ENCODE data around the gene ST3GAL3. TPM values are rescaled to one million over a fixed set of nuclear protein-coding genes. Genes with fewer than 3 reads are reported as not detected.

The ST3GAL3 gene
- total and polyA plus RNA-seq, 4 donors, result 20.2 to 32.0 (median 27.0) TPM

- Histone ChIP-seq H3K4me1 (ENCODE audit: control insufficient read depth in 1 of 2, insufficient read depth in 2 of 2, low read length in 2 of 2) (no peaks in the 10 kb centered on the region), H3K27ac (ENCODE audit: low read depth in 1 of 2, low read length in 2 of 2) (no peak overlapping the region), H3K27me3 (ENCODE audit: control insufficient read depth in 1 of 2, insufficient read depth in 2 of 2, low read length in 1 of 2) (no peaks in the 10 kb centered on the region), H3K4me3 (ENCODE audit: low read length in 2 of 2) (no peak overlapping the region), H3K9me3 (ENCODE audit: control insufficient read depth, low read length) (no peaks in the 10 kb centered on the region), H3K36me3 (ENCODE audit: control insufficient read depth in 1 of 2, insufficient read depth in 2 of 2, low read length in 1 of 2) (peaks cover 0 to 10% of the 10 kb centered on the region in 2 donors)
- DNase-seq (no peak), ATAC-seq (ENCODE audit: low FRiP score) (no peak)
- intact Hi-C loops (cut with DNase I), result no loop called here
- WGBS, 2 donors, result 81 to 83% methylated on average over 3 of the region's 3 CpGs
Measured at GRCh38 chr1:43953361-43953760, 246.0 kb downstream of the ST3GAL3 start.

GRCh38 chr1:43954036-43954435 is 246.7 kb downstream of the ST3GAL3 start:
- Histone ChIP-seq H3K9me3 (ENCODE audit: control insufficient read depth, low read length) (no peaks in the 10 kb centered on the region), H3K36me3 (ENCODE audit: control insufficient read depth in 1 of 2, insufficient read depth in 2 of 2, low read length in 1 of 2) (peaks cover 0 to 13% of the 10 kb centered on the region in 2 donors), H3K27ac (ENCODE audit: low read depth in 1 of 2, low read length in 2 of 2) (no peak overlapping the region), H3K4me1 (ENCODE audit: control insufficient read depth in 1 of 2, insufficient read depth in 2 of 2, low read length in 2 of 2) (no peaks in the 10 kb centered on the region), H3K4me3 (ENCODE audit: low read length in 2 of 2) (no peak overlapping the region), H3K27me3 (ENCODE audit: control insufficient read depth in 1 of 2, insufficient read depth in 2 of 2, low read length in 1 of 2) (no peaks in the 10 kb centered on the region)
- DNase-seq (no peak), ATAC-seq (ENCODE audit: low FRiP score) (no peak)
- WGBS, 2 donors, result 95% methylated on average over 5 of the region's 5 CpGs
- intact Hi-C loops (cut with DNase I), result no loop called here

GRCh38 chr1:43956234-43956633 is 248.9 kb downstream of the ST3GAL3 start:
- DNase-seq (no peak), ATAC-seq (ENCODE audit: low FRiP score) (no peak)
- WGBS, 2 donors, result 94 to 95% methylated on average over 8 of the region's 8 CpGs
- Histone ChIP-seq H3K4me3 (ENCODE audit: low read length in 2 of 2) (no peak overlapping the region), H3K9me3 (ENCODE audit: control insufficient read depth, low read length) (no peaks in the 10 kb centered on the region), H3K27ac (ENCODE audit: low read depth in 1 of 2, low read length in 2 of 2) (no peak overlapping the region), H3K4me1 (ENCODE audit: control insufficient read depth in 1 of 2, insufficient read depth in 2 of 2, low read length in 2 of 2) (no peaks in the 10 kb centered on the region), H3K36me3 (ENCODE audit: control insufficient read depth in 1 of 2, insufficient read depth in 2 of 2, low read length in 1 of 2) (peaks cover 0 to 19% of the 10 kb centered on the region in 2 donors), H3K27me3 (ENCODE audit: control insufficient read depth in 1 of 2, insufficient read depth in 2 of 2, low read length in 1 of 2) (no peaks in the 10 kb centered on the region)
- intact Hi-C loops (cut with DNase I), result no loop called here

DNA sequence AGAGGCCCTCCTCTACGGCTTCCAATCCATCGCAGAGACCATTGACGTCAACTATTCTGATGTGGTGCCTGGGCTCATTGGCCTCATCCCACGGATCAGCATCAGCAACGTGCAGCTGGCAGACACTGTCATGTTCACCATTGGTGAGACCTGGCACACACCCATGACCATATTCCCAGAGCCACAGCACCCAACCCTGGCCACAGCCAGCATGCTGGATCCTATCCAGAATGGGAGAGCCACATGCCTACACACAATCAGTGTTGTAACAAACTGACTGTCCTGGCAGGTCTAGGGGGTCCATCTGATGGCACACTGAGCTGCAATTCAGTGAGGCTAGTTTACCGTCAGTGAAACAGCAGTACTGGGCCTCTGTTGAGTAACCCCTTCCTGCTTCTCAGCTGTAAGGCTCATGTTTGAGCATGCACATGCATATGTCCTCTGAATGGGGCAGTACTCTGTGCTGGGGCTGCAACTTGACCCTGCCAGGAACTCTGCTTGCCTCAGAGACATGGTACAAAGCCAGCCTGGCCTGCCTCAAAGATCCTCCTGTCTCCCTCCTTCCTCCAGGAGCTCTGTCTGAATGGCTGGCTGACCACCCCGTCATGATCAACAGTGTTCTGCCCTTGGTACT is 250.2 kb downstream of the ST3GAL3 start:
- intact Hi-C loops (cut with DNase I), result no loop called here
- Histone ChIP-seq H3K27ac (ENCODE audit: low read depth in 1 of 2, low read length in 2 of 2) (no peak overlapping the region), H3K4me3 (ENCODE audit: low read length in 2 of 2) (no peak overlapping the region), H3K4me1 (ENCODE audit: control insufficient read depth in 1 of 2, insufficient read depth in 2 of 2, low read length in 2 of 2) (no peaks in the 10 kb centered on the region), H3K9me3 (ENCODE audit: control insufficient read depth, low read length) (no peaks in the 10 kb centered on the region), H3K27me3 (ENCODE audit: control insufficient read depth in 1 of 2, insufficient read depth in 2 of 2, low read length in 1 of 2) (no peaks in the 10 kb centered on the region), H3K36me3 (ENCODE audit: control insufficient read depth in 1 of 2, insufficient read depth in 2 of 2, low read length in 1 of 2) (peaks cover 0 to 19% of the 10 kb centered on the region in 2 donors)
- DNase-seq (no peak), ATAC-seq (ENCODE audit: low FRiP score) (no peak)
- WGBS, 2 donors, result 83 to 85% methylated on average over 7 of the region's 7 CpGs

GRCh38 chr1:43958351-43959255 is 251.3 kb downstream of the ST3GAL3 start:
- no peak overlapping the region for H3K4me3 ChIP-seq (ENCODE audit: low read length in 2 of 2)
- peaks cover 0 to 21% of the 10 kb centered on the region in 2 donors for H3K36me3 ChIP-seq (ENCODE audit: control insufficient read depth in 1 of 2, insufficient read depth in 2 of 2, low read length in 1 of 2)
- no peak for DNase-seq
- intact Hi-C loops (cut with DNase I), result no loop called here
- H3K4me1 ChIP-seq (ENCODE audit: control insufficient read depth in 1 of 2, insufficient read depth in 2 of 2, low read length in 2 of 2), result no peaks in the 10 kb centered on the region
- H3K27ac ChIP-seq (ENCODE audit: low read depth in 1 of 2, low read length in 2 of 2), result no peak overlapping the region
- H3K9me3 ChIP-seq (ENCODE audit: control insufficient read depth, low read length), result no peaks in the 10 kb centered on the region
- ATAC-seq (ENCODE audit: low FRiP score), result no peak
- 79% methylated on average over 9 of the region's 9 CpGs for WGBS, 2 donors
- H3K27me3 ChIP-seq (ENCODE audit: control insufficient read depth in 1 of 2, insufficient read depth in 2 of 2, low read length in 1 of 2), result no peaks in the 10 kb centered on the region

GRCh38 chr1:43960798-43961197 is 253.5 kb downstream of the ST3GAL3 start:
- H3K27ac ChIP-seq (ENCODE audit: low read depth in 1 of 2, low read length in 2 of 2), result no peak overlapping the region
- intact Hi-C loops (cut with DNase I), result no loop called here
- no peak for DNase-seq
- H3K4me3 ChIP-seq (ENCODE audit: low read length in 2 of 2), result no peak overlapping the region
- no peak for ATAC-seq (ENCODE audit: low FRiP score)
- 91 to 92% methylated on average over 8 of the region's 8 CpGs for WGBS, 2 donors
- no peaks in the 10 kb centered on the region for H3K27me3 ChIP-seq (ENCODE audit: control insufficient read depth in 1 of 2, insufficient read depth in 2 of 2, low read length in 1 of 2)
- no peaks in the 10 kb centered on the region for H3K4me1 ChIP-seq (ENCODE audit: control insufficient read depth in 1 of 2, insufficient read depth in 2 of 2, low read length in 2 of 2)
- no peaks in the 10 kb centered on the region for H3K9me3 ChIP-seq (ENCODE audit: control insufficient read depth, low read length)
- H3K36me3 ChIP-seq (ENCODE audit: control insufficient read depth in 1 of 2, insufficient read depth in 2 of 2, low read length in 1 of 2), result peaks cover 0 to 23% of the 10 kb centered on the region in 2 donors

- DNase-seq (no peak), ATAC-seq (ENCODE audit: low FRiP score) (no peak)
Measured at GRCh38 chr1:43961692-43962091, 254.4 kb downstream of the ST3GAL3 start.

GRCh38 chr1:43962324-43962723 is 255.0 kb downstream of the ST3GAL3 start:
- peaks cover 0 to 21% of the 10 kb centered on the region in 2 donors for H3K36me3 ChIP-seq (ENCODE audit: control insufficient read depth in 1 of 2, insufficient read depth in 2 of 2, low read length in 1 of 2)
- intact Hi-C loops (cut with DNase I), result no loop called here
- no peaks in the 10 kb centered on the region for H3K27me3 ChIP-seq (ENCODE audit: control insufficient read depth in 1 of 2, insufficient read depth in 2 of 2, low read length in 1 of 2)
- no peak for ATAC-seq (ENCODE audit: low FRiP score)
- DNase-seq, result no peak
- no peak overlapping the region for H3K27ac ChIP-seq (ENCODE audit: low read depth in 1 of 2, low read length in 2 of 2)
- H3K4me1 ChIP-seq (ENCODE audit: control insufficient read depth in 1 of 2, insufficient read depth in 2 of 2, low read length in 2 of 2), result no peaks in the 10 kb centered on the region
- 76 to 84% methylated on average over 2 of the region's 2 CpGs for WGBS, 2 donors
- no peaks in the 10 kb centered on the region for H3K9me3 ChIP-seq (ENCODE audit: control insufficient read depth, low read length)
- H3K4me3 ChIP-seq (ENCODE audit: low read length in 2 of 2), result no peak overlapping the region

More at GRCh38 chr1:43961692-43962091, 254.4 kb downstream of the ST3GAL3 start:
- 76 to 81% methylated on average over 3 of the region's 3 CpGs for WGBS, 2 donors
- no peak overlapping the region for H3K27ac ChIP-seq (ENCODE audit: low read depth in 1 of 2, low read length in 2 of 2)
- peaks cover 0 to 23% of the 10 kb centered on the region in 2 donors for H3K36me3 ChIP-seq (ENCODE audit: control insufficient read depth in 1 of 2, insufficient read depth in 2 of 2, low read length in 1 of 2)
- H3K27me3 ChIP-seq (ENCODE audit: control insufficient read depth in 1 of 2, insufficient read depth in 2 of 2, low read length in 1 of 2), result no peaks in the 10 kb centered on the region
- H3K9me3 ChIP-seq (ENCODE audit: control insufficient read depth, low read length), result no peaks in the 10 kb centered on the region
- no peaks in the 10 kb centered on the region for H3K4me1 ChIP-seq (ENCODE audit: control insufficient read depth in 1 of 2, insufficient read depth in 2 of 2, low read length in 2 of 2)
- intact Hi-C loops (cut with DNase I), result no loop called here
- no peak overlapping the region for H3K4me3 ChIP-seq (ENCODE audit: low read length in 2 of 2)
